Esophagus muscularis mucosa (tissue), 4 donors: ENCODE measurements around the gene ZNF423. TPM values are rescaled to one million over a fixed set of nuclear protein-coding genes. Genes with fewer than 3 reads are reported as not detected.
A peak's percentile ranks its signal among the peaks of the same experiment; 100 is the strongest.

Experiments
- DNase-seq: peaks from one replicate; pipeline ENCODE4 v3.0.0-alpha.2; 2017; ENCODE audit errors: extremely low spot score
- H3K27ac ChIP-seq, 4 donors: fragments of 200-600 bp; sonication (generic); replicated peaks in 1 of 4; 1 replicate in 3 of 4; 2 replicates in 1 of 4; pipeline ENCODE4 v1.5.1; 2016 to 2019; ENCODE audit warnings: mild to moderate bottlenecking in 1 of 4
- H3K27me3 ChIP-seq, 4 donors: fragments of 200-600 bp; sonication (generic); one replicate each; pipeline versions ENCODE4 v1.5.1 to v1.6.0; 2016 to 2019
- H3K36me3 ChIP-seq, 4 donors: fragments of 200-600 bp; sonication (generic); one replicate each; pipeline ENCODE4 v1.5.1; 2016 to 2019
- H3K4me1 ChIP-seq, 4 donors: fragments of 200-600 bp; sonication (generic); one replicate each; pipeline ENCODE4 v1.5.1; 2016 to 2019
- H3K4me3 ChIP-seq, 4 donors: fragments of 200-600 bp; sonication (generic); 1 replicate in 2 of 4; 2 replicates in 2 of 4; pipeline ENCODE4 v1.5.1; 2016 to 2019; ENCODE audit warnings: mild to moderate bottlenecking in 4 of 4, moderate library complexity in 1 of 4
- H3K9me3 ChIP-seq, 4 donors: fragments of 200-600 bp; sonication (generic); 1 replicate in 3 of 4; 2 replicates in 1 of 4; pipeline ENCODE4 v1.5.1; 2016 to 2019
- EP300 ChIP-seq: sonication (generic); formaldehyde crosslinking; IDR thresholded peaks from one replicate; pipeline ENCODE4 v1.6.1; 2017; ENCODE audit warnings: antibody characterized with exemption
- POLR2A ChIP-seq: fragments of 450-650 bp; IDR thresholded peaks from one replicate; pipeline ENCODE4 v1.6.1; 2017; ENCODE audit warnings: antibody characterized with exemption, moderate library complexity, mild to moderate bottlenecking, low read depth
- POLR2AphosphoS5 ChIP-seq, 2 donors: sonication (generic); formaldehyde crosslinking; IDR thresholded peaks; one replicate each; pipeline ENCODE4 v1.6.1; 2017; ENCODE audit warnings: antibody characterized with exemption in 2 of 2
- WGBS: methylation state at CpG from one replicate; pipeline ENCODE4 v1.1.5; 2018; 5-methylcytosine and 5-hydroxymethylcytosine counted together
- intact Hi-C: fragments of 100-400 bp; cut with DNase I; formaldehyde crosslinking; loops from one replicate; pipeline ENCODE4 v1.15.1; 2023
- total RNA-seq, 4 donors: library from RNA; depleted of rRNA; stranded (reverse); fragments of >200 nt; gene quantifications; one replicate each; pipeline versions ENCODE4 v1.1.0 to v1.2.1, GENCODE V29; 2016
- TF ChIP-seq, protein P1 (sequence below), 3 experiments: fragments of 200-600 bp in 2 of 3; fragments of 450-650 bp in 1 of 3; sonication (generic) in 2 of 3; IDR thresholded peaks; one replicate each; pipeline ENCODE4 v1.5.1; 2017 to 2019; ENCODE audit warnings: antibody characterized with exemption in 3 of 3, mild to moderate bottlenecking in 2 of 3, moderate library complexity in 1 of 3

The ZNF423 gene
- total RNA-seq, 4 donors from 2014 or later: 8.7 to 22.5 (median 10.3) TPM

DNA sequence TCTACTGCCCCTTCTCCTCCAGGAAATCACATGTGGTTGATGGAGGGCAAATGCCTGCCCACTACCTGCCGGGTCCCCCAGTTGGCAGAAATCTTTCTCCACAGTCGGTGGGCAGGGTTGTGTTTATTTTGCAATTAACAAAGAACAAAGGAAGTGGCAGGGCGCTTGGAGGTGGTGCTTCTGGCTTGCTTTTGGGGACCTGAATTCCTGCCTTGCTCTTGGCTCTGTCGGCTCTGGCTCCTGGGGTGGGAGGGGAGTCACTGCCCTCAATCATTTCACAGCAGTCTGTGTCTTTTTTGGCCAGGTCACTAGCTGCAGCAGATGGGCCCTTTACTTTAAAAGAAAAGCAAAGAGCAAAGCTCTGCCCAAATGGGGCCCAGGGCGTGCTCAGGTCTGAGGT lies 413.1 kb downstream of the ZNF423 start:
- Histone ChIP-seq H3K4me1 (peaks cover 8 to 14% (median 9%) of the 10 kb centered on the region in 4 donors), H3K4me3 (no peak overlapping the region), H3K9me3 (no peaks in the 10 kb centered on the region), H3K27me3 (peaks cover 0 to 20% (median 0%) of the 10 kb centered on the region in 4 donors), H3K36me3 (no peaks in the 10 kb centered on the region), H3K27ac (no peak overlapping the region)
- no peak for TF ChIP-seq POLR2AphosphoS5 (IDR thresholded peaks at IDR 0.05)
- TF ChIP-seq EP300: no peak
- TF ChIP-seq, protein P1, sequence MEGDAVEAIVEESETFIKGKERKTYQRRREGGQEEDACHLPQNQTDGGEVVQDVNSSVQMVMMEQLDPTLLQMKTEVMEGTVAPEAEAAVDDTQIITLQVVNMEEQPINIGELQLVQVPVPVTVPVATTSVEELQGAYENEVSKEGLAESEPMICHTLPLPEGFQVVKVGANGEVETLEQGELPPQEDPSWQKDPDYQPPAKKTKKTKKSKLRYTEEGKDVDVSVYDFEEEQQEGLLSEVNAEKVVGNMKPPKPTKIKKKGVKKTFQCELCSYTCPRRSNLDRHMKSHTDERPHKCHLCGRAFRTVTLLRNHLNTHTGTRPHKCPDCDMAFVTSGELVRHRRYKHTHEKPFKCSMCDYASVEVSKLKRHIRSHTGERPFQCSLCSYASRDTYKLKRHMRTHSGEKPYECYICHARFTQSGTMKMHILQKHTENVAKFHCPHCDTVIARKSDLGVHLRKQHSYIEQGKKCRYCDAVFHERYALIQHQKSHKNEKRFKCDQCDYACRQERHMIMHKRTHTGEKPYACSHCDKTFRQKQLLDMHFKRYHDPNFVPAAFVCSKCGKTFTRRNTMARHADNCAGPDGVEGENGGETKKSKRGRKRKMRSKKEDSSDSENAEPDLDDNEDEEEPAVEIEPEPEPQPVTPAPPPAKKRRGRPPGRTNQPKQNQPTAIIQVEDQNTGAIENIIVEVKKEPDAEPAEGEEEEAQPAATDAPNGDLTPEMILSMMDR (IDR thresholded peaks at IDR 0.05): no peak
- no peak for TF ChIP-seq POLR2A
- no peak for DNase-seq
- WGBS: 64% methylated on average over 5 of the region's 5 CpGs
- intact Hi-C loops: no loop called here

DNA sequence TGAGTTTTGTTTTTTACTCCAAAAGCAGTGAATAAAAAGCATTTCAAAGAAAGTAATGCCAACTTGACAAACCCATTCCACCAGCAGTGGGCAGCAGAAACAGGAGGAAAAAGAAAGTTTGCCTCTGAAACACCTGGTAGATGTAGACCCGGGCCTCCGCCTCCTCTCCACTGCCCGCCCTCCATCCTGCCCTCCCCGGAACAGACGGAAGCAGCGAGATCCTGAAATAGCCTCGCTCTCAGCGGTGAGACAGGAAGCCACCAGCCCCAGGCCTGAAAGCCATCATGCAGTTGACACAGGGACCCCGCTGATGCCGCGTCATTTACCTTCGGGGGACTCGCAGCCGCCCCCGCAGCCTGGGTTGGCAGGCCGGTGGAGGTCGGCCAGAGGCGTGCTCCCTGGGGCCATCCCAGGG lies 414.5 kb downstream of the ZNF423 start:
- Histone ChIP-seq H3K4me1 (peaks cover 8 to 14% (median 9%) of the 10 kb centered on the region in 4 donors), H3K4me3 (peak overlapping the region in 1 of 4 donors; percentile 13), H3K9me3 (no peaks in the 10 kb centered on the region), H3K27ac (no peak overlapping the region), H3K27me3 (peaks cover 0 to 20% (median 0%) of the 10 kb centered on the region in 4 donors), H3K36me3 (no peaks in the 10 kb centered on the region)
- 29% methylated on average over 9 of the region's 18 CpGs for WGBS
- TF ChIP-seq, protein P1 (IDR thresholded peaks at IDR 0.05): peak in 1 of 3 experiments; percentile 11
- TF ChIP-seq EP300 (no peak), POLR2AphosphoS5 (IDR thresholded peaks at IDR 0.05) (no peak), POLR2A (no peak)
- intact Hi-C loops: no loop called here
- DNase-seq: no peak

GRCh38 chr16:49440156-49441065 lies 415.5 kb downstream of the ZNF423 start:
- 75% methylated on average over 19 of the region's 20 CpGs for WGBS
- intact Hi-C loops: no loop called here

DNA sequence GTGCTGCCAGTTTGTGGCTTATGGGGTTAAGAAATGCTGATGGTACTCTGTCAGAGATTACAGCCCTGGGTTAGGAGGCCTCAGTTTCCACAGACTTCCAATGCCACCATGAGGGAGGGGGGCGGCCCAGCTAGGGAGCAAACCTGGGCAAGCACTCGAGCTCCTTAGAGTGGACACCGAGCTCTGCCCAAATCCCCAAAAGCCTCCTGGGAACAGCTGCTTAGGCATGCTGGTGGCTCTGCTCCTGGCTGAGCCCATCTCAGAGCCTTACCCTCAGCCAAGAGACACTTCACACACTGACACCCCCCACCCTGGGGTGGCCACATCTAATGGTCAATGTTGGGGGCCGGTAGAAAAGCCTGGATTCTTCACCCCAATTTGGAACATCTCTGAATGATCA lies 416.2 kb downstream of the ZNF423 start:
- intact Hi-C loops: no loop called here
- Histone ChIP-seq H3K27ac (no peak overlapping the region), H3K9me3 (no peaks in the 10 kb centered on the region), H3K4me1 (peaks cover 8 to 14% (median 9%) of the 10 kb centered on the region in 4 donors), H3K4me3 (no peak overlapping the region), H3K27me3 (peaks cover 0 to 20% (median 0%) of the 10 kb centered on the region in 4 donors), H3K36me3 (no peaks in the 10 kb centered on the region)
- TF ChIP-seq POLR2A: no peak
- TF ChIP-seq, protein P1 (IDR thresholded peaks at IDR 0.05): no peak
- no peak for TF ChIP-seq EP300
- no peak for TF ChIP-seq POLR2AphosphoS5 (IDR thresholded peaks at IDR 0.05)
- no peak for DNase-seq
- 85% methylated on average over 4 of the region's 4 CpGs for WGBS

More at GRCh38 chr16:49440156-49441065, 415.5 kb downstream of the ZNF423 start:
- peaks cover 8 to 14% (median 9%) of the 10 kb centered on the region in 4 donors for H3K4me1 ChIP-seq
- H3K27ac ChIP-seq: no peak overlapping the region
- no peaks in the 10 kb centered on the region for H3K36me3 ChIP-seq
- H3K27me3 ChIP-seq: peaks cover 0 to 20% (median 0%) of the 10 kb centered on the region in 4 donors
- no peaks in the 10 kb centered on the region for H3K9me3 ChIP-seq
- TF ChIP-seq POLR2AphosphoS5 (IDR thresholded peaks at IDR 0.05) (no peak), POLR2A (no peak)
- no peak overlapping the region for H3K4me3 ChIP-seq
- no peak for DNase-seq

GRCh38 chr16:49439050-49439449 lies 416.9 kb downstream of the ZNF423 start:
- no peaks in the 10 kb centered on the region for H3K9me3 ChIP-seq
- H3K27me3 ChIP-seq: peaks cover 0 to 20% (median 0%) of the 10 kb centered on the region in 4 donors
- TF ChIP-seq, protein P1 (IDR thresholded peaks at IDR 0.05): no peak
- no peak for TF ChIP-seq POLR2AphosphoS5 (IDR thresholded peaks at IDR 0.05)
- TF ChIP-seq EP300: no peak
- no peak for TF ChIP-seq POLR2A
- no peaks in the 10 kb centered on the region for H3K36me3 ChIP-seq
- no peak overlapping the region for H3K27ac ChIP-seq
- DNase-seq: no peak
- WGBS: 77% methylated on average over 7 of the region's 7 CpGs
- intact Hi-C loops: no loop called here
- no peak overlapping the region for H3K4me3 ChIP-seq
- peaks cover 8 to 14% (median 9%) of the 10 kb centered on the region in 4 donors for H3K4me1 ChIP-seq
